GM12874 (cell line): ENCODE data around the gene CHST8.

Source experiments
- CTCF ChIP-seq: IDR thresholded peaks from 2 replicates; pipeline ENCODE4 v1.5.1; 2011; ENCODE audit warnings: low read depth, mild to moderate bottlenecking, control low read depth, low read length, moderate library complexity; ENCODE audit not compliant: insufficient read depth

Gene CHST8

DNA sequence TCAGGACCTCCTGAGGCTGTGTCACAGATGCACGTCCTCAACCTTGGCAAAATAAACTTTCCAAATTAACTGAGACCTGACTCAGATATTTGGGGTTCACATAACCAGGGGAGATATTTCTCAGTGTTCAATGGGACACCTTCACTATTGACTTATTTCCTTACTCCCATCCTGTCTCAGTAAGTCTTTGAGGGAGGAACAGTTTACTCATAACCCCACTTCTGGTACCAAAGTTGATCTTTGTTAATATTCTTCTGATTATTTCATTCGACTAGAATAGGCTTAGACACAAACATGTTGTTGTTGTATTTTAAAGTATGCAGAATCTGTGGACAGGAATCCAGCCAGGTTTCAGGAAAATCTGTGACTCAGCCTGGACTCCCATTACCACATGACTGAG is 34.6 kb upstream of the CHST8 start:
- TF ChIP-seq CTCF: no peak

DNA sequence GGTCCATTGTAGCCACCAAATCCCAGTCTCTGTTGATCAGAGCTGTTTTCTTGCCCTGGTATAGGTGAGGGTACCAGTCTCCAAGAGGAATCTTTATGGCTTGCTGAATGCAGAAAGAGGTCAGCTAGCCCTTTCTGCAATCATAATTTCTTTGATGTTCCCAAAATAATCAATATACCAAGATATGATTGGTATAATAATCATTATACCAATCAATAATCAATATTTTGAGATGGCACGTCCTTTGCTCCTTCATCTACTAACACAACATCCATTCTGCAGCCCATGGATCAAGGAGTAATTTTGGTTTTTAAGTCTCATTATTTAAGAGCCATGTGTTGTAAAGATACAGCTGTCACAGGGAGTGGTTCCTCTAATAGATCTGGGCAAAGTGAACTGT is 31.5 kb upstream of the CHST8 start:
- TF ChIP-seq CTCF: no peak

DNA sequence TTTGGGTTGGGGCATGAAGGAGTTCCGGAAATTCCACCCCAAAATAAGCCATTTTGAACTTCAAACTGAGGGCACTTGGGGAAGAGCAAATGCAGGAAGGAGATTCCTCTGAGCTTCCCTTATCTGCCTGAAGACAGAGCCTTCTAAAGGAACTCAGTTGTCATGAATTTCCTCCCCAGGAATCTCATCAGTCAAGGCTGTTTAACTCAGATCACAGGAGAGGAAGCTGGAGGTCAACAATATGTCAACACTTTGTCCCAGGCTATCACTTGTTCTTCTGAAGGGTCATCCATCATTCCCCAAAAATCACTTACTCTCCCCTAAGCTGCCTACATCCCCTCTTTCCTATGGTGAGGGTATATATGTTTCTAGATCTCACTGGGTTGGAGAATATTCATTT is 26.0 kb upstream of the CHST8 start:
- no peak for TF ChIP-seq CTCF

DNA sequence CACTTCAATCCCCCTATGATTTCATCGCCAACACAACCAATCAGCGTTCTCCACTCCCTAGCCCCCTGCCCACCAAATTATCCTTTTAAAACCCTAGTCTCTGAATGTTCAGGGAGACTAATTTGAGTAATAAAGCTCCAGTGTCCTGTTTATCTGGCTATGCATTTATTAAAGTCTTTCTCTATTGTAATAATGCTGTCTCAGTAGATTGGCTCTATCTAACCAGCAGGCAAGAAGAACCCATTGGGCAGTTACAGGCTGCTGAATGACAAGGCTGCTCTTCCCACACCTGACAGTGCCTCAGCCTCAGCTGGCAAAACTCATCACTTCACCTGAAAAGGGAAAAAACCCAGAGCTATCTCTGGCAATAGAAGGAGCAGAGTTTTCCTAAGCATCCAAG is 20.2 kb upstream of the CHST8 start:
- no peak for TF ChIP-seq CTCF

- TF ChIP-seq CTCF: no peak
These were observed 19.1 kb upstream of the CHST8 start for GRCh38 chr19:33602576-33603204.

DNA sequence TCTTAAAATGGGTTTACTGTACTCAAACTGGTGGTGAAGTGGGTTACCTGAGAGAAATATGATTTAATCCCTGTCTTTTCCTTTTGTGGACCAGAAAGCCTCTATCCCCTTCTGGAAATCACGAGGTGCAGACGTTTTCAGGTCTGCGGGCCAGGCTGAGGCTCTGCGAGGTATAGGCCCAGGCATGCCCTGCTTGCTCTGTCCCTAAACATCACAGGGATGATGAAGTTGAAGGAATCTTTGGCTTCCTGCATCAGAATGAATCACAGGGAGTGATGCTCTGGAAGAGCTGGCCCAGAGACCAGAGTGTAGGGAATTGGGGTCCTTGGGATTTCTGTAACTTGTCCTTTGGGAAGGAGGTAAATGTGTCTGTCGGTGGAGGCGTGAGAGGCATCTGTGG is 18.4 kb upstream of the CHST8 start:
- TF ChIP-seq CTCF: no peak

GRCh38 chr19:33604651-33605050 is 17.1 kb upstream of the CHST8 start:
- TF ChIP-seq CTCF: no peak
